Natural killer cell treated with Interleukin-12 subunit alpha and Interleukin-12 subunit beta and Interleukin-15 and Interleukin-18, amount 100 ng/mL, for 72 hours (primary cell): ENCODE measurements around the gene CADM2. TPM values are rescaled to one million over a fixed set of nuclear protein-coding genes. Genes with fewer than 3 reads are reported as not detected.
"Not testable (repeated sequence)": the region's sequence is repeated elsewhere in the genome, so short reads cannot be mapped to it uniquely, and the experiment has no call there.

Experiments used
- ATAC-seq, 2 donors: fragments of 150-1000 bp; cut with Tn5 transposase in 1 of 2; sonication (Bioruptor Pico), chemical (Tn5 transposase) in 1 of 2; 2 replicates each; pipeline ENCODE4 v1.10.0; 2021
- DNase-seq: peaks from one replicate; pipeline ENCODE4 v3.0.0; 2022; ENCODE audit warnings: low spot score
- H3K27ac Mint-ChIP-seq, 2 donors: 1 replicate in 1 of 2; 2 replicates in 1 of 2; pipeline ENCODE4 v1.8.0; 2022; ENCODE audit warnings: mixed read lengths in 2 of 2, mild to moderate bottlenecking in 1 of 2, moderate library complexity in 1 of 2
- H3K27me3 Mint-ChIP-seq, 2 donors: 1 replicate in 1 of 2; 2 replicates in 1 of 2; pipeline ENCODE4 v1.8.0; 2022; ENCODE audit warnings: mixed read lengths in 2 of 2
- H3K36me3 Mint-ChIP-seq: one replicate; pipeline ENCODE4 v1.8.0; 2022; ENCODE audit warnings: mixed read lengths
- H3K4me1 Mint-ChIP-seq, 2 donors: 1 replicate in 1 of 2; 2 replicates in 1 of 2; pipeline ENCODE4 v1.8.0; 2022; ENCODE audit warnings: low read depth in 2 of 2, mixed read lengths in 2 of 2, mild to moderate bottlenecking in 1 of 2
- H3K4me3 Mint-ChIP-seq: one replicate; pipeline ENCODE4 v1.8.0; 2022; ENCODE audit warnings: mixed read lengths
- H3K9me3 Mint-ChIP-seq: 2 replicates; pipeline ENCODE4 v1.8.0; 2022; ENCODE audit warnings: mixed read lengths
- total RNA-seq, 2 donors: library from RNA; stranded (reverse); gene quantifications; one replicate each; pipeline ENCODE4 v1.2.3, GENCODE V29; 2022

Gene CADM2
- total RNA-seq, 2 donors from 2014 or later: not detected

- H3K27ac Mint-ChIP-seq: no peak overlapping the region
- ATAC-seq: no peak
- no peaks in the 10 kb centered on the region for H3K4me1 Mint-ChIP-seq
- peaks cover 6% of the 10 kb centered on the region for H3K36me3 Mint-ChIP-seq
- DNase-seq: no peak
- H3K27me3 Mint-ChIP-seq: no peaks in the 10 kb centered on the region
- no peak overlapping the region for H3K4me3 Mint-ChIP-seq
- peaks cover 6% of the 10 kb centered on the region for H3K9me3 Mint-ChIP-seq
Measured at GRCh38 chr3:85074003-85074402, 115.2 kb downstream of the CADM2 start.

DNA sequence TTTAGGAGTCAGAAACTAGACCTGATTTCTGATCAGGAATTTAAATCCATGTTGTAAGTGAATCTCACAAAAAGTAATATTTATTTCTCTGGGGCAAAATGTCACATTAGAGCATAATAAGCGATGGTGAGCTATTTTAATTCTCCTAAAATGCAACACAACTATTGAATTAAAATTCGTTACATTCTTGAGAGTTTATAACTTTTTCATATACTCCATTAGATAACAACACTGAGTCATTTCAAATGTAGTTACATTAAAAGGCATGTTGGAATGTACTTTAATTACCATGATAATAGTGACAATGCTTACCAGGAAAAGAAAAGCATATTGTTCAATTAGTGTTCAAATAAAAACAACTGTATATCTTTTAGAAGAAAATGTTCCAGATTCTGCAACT lies 116.9 kb downstream of the CADM2 start:
- ATAC-seq (no peak), DNase-seq (no peak)
- Mint-ChIP-seq H3K36me3 (peaks cover 6% of the 10 kb centered on the region), H3K27me3 (no peaks in the 10 kb centered on the region), H3K27ac (no peak overlapping the region), H3K9me3 (peaks cover 6% of the 10 kb centered on the region), H3K4me1 (no peaks in the 10 kb centered on the region), H3K4me3 (no peak overlapping the region)

DNA sequence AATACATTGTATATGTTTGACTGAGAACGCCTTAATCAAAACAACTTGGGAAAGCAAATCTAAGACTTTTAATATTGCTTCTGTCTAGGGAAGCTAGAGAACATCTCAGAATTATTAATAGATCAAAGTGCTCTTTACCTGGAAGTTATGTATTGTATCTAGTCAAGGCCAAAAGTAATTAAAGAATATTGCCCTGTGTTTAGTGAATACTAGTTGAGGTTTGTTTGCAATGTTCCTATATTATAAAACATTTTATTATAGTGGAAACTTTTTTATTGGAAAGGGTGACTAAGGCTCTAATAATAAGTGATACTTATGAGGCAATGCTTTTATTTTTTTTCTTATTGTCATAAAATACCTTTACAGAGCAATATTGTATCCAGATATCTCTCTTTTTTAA lies 118.2 kb downstream of the CADM2 start:
- peaks cover 6% of the 10 kb centered on the region for H3K36me3 Mint-ChIP-seq
- H3K4me1 Mint-ChIP-seq: no peaks in the 10 kb centered on the region
- no peak for DNase-seq
- H3K4me3 Mint-ChIP-seq: no peak overlapping the region
- no peaks in the 10 kb centered on the region for H3K27me3 Mint-ChIP-seq
- peaks cover 8% of the 10 kb centered on the region for H3K9me3 Mint-ChIP-seq
- H3K27ac Mint-ChIP-seq: no peak overlapping the region
- ATAC-seq: no peak

- H3K27ac Mint-ChIP-seq: no peak overlapping the region
- ATAC-seq: no peak
- peaks cover 8% of the 10 kb centered on the region for H3K9me3 Mint-ChIP-seq
- H3K27me3 Mint-ChIP-seq: no peaks in the 10 kb centered on the region
- no peaks in the 10 kb centered on the region for H3K36me3 Mint-ChIP-seq
- H3K4me3 Mint-ChIP-seq: no peak overlapping the region
- no peaks in the 10 kb centered on the region for H3K4me1 Mint-ChIP-seq
- DNase-seq: no peak
Measured at GRCh38 chr3:85081191-85081906, 122.6 kb downstream of the CADM2 start.

DNA sequence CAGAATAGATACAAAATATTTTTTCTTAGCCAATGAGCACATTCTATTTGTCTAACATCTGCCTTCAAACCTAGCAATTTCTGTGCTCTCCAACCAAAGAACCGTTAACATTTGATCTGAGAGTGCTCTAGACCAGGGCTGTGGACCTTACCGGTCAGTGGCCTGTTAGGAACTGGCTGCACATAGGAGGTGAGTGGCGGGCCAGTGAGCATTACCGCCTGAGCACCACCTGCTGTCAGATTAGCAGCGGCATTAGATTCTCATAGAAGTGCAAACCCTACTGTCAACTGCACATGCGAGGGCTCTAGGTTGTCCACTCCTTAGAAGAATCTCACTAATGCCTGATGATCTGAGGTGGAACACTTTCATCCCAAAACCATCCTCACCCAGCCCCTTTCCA lies 131.7 kb downstream of the CADM2 start:
- no peak overlapping the region for H3K27ac Mint-ChIP-seq
- peaks cover 6% of the 10 kb centered on the region for H3K36me3 Mint-ChIP-seq
- H3K4me1 Mint-ChIP-seq: no peaks in the 10 kb centered on the region
- ATAC-seq (no peak), DNase-seq (no peak)
- peaks cover 10% of the 10 kb centered on the region for H3K9me3 Mint-ChIP-seq
- no peaks in the 10 kb centered on the region for H3K27me3 Mint-ChIP-seq
- H3K4me3 Mint-ChIP-seq: no peak overlapping the region

- no peak overlapping the region for H3K4me3 Mint-ChIP-seq
- no peaks in the 10 kb centered on the region for H3K27me3 Mint-ChIP-seq
- H3K4me1 Mint-ChIP-seq: no peaks in the 10 kb centered on the region
- DNase-seq (no peak), ATAC-seq (no peak)
- no peak overlapping the region for H3K27ac Mint-ChIP-seq
- H3K9me3 Mint-ChIP-seq: peaks cover 8% of the 10 kb centered on the region
- H3K36me3 Mint-ChIP-seq: no peaks in the 10 kb centered on the region
Measured at GRCh38 chr3:85100316-85100715, 141.5 kb downstream of the CADM2 start.

DNA sequence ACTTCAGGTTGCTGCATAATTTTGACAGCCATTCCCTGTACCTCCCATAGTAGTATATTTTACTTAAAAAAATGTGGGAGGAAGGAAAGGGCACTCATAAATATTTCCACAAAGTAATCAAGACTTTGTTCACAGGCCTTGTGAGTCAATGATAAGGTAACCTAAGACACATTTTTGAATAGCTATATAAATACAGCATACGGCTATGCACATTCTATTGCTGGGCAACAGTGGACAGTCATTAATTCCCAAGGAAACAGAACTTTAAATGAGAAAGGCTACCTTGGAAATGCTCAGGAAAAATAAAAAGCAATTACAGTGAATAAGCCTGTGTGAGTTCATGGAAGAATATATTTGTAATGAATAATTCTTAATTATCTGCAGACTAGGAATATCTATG lies 144.0 kb downstream of the CADM2 start:
- Mint-ChIP-seq H3K9me3 (peaks cover 16% of the 10 kb centered on the region), H3K4me1 (no peaks in the 10 kb centered on the region), H3K27me3 (no peaks in the 10 kb centered on the region), H3K27ac (no peak overlapping the region), H3K36me3 (no peaks in the 10 kb centered on the region), H3K4me3 (no peak overlapping the region)
- DNase-seq (no peak), ATAC-seq (no peak)

DNA sequence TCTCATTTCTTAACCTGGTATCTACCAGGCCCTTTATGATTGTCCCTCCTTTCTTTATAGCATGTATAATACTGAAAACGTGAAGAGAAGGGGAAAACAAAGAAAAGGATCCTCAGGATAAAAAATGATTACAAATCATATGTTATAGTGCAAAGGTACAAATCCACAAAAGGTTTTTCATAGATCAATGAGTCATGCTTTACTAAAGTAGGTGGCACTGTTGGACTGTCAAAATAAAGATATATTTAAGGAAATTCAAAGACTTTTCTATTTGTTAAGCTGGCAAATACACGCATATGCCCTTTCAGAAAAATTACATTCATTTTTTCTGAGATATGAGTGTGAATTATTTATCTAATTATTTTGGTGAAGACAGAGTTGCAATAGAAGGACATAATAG lies 151.6 kb downstream of the CADM2 start:
- no peak overlapping the region for H3K4me3 Mint-ChIP-seq

GRCh38 chr3:85120879-85121278 lies 162.1 kb downstream of the CADM2 start:
- H3K4me1 Mint-ChIP-seq: no peaks in the 10 kb centered on the region
- no peak for ATAC-seq
- no peak for DNase-seq
- no peak overlapping the region for H3K4me3 Mint-ChIP-seq
- H3K27me3 Mint-ChIP-seq: no peaks in the 10 kb centered on the region
- H3K9me3 Mint-ChIP-seq: peaks cover 20% of the 10 kb centered on the region
- H3K27ac Mint-ChIP-seq: no peak overlapping the region
- H3K36me3 Mint-ChIP-seq: peaks cover 4% of the 10 kb centered on the region

More for the DNA sequence above, 151.6 kb downstream of the CADM2 start:
- DNase-seq (no peak), ATAC-seq (no peak)
- no peak overlapping the region for H3K27ac Mint-ChIP-seq
- H3K9me3 Mint-ChIP-seq: peaks cover 26% of the 10 kb centered on the region
- H3K36me3 Mint-ChIP-seq: peaks cover 5% of the 10 kb centered on the region
- H3K27me3 Mint-ChIP-seq: no peaks in the 10 kb centered on the region
- no peaks in the 10 kb centered on the region for H3K4me1 Mint-ChIP-seq

GRCh38 chr3:85132864-85133263 lies 174.1 kb downstream of the CADM2 start:
- not testable (repeated sequence) for H3K4me3 Mint-ChIP-seq, H3K27me3 Mint-ChIP-seq, H3K9me3 Mint-ChIP-seq, ATAC-seq, H3K27ac Mint-ChIP-seq, H3K36me3 Mint-ChIP-seq, H3K4me1 Mint-ChIP-seq, DNase-seq

GRCh38 chr3:85133691-85134420 lies 175.1 kb downstream of the CADM2 start:
- not testable (repeated sequence) for H3K27me3 Mint-ChIP-seq, H3K4me3 Mint-ChIP-seq, DNase-seq, H3K9me3 Mint-ChIP-seq, H3K27ac Mint-ChIP-seq, H3K36me3 Mint-ChIP-seq, ATAC-seq, H3K4me1 Mint-ChIP-seq

DNA sequence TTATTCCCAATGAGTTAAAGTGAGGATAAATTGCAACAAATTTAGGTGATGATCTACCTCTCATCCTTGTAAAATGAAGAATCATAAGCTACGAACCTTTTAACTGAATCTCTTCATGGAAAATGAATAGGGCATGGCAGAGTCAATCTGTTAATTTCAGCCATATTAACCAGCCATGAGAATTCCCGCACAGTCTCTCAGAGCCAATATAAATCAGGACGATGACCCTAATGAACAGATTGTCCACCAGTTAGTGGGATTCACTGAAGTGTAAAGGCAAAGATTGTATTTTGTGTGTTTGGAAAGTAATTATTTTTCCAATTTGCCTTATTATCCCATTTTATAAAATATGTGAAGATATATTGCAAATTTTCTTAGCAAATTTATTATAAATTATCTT lies 183.8 kb downstream of the CADM2 start:
- Mint-ChIP-seq H3K27me3 (no peaks in the 10 kb centered on the region), H3K9me3 (peaks cover 11% of the 10 kb centered on the region), H3K27ac (no peak overlapping the region), H3K4me1 (no peaks in the 10 kb centered on the region), H3K36me3 (peaks cover 6% of the 10 kb centered on the region), H3K4me3 (no peak overlapping the region)
- no peak for DNase-seq
- ATAC-seq: no peak

GRCh38 chr3:85148036-85148435 lies 189.2 kb downstream of the CADM2 start:
- Mint-ChIP-seq H3K9me3 (peaks cover 16% of the 10 kb centered on the region), H3K27me3 (no peaks in the 10 kb centered on the region), H3K4me3 (no peak overlapping the region), H3K27ac (no peak overlapping the region), H3K4me1 (no peaks in the 10 kb centered on the region), H3K36me3 (peaks cover 6% of the 10 kb centered on the region)
- ATAC-seq (no peak), DNase-seq (no peak)

DNA sequence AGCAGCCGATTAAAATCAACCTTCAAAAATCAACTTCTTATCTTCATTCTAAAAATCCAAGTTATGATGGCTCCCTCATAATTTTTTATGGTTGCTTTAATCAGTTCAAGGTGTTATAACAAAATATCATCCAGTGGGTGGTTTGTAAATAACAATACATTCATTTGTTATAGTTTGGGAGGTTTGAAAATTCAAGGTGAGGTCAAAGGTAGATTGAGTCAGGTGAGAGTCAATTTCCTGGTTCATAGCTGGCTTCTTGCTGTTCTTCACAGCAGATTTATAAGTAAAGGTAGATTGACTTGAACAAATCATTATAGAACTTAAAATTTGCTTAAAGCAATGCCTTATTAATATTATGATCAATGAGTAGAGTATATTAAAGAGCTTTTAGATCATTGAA lies 192.8 kb downstream of the CADM2 start:
- no peak overlapping the region for H3K4me3 Mint-ChIP-seq
- DNase-seq: no peak
- H3K36me3 Mint-ChIP-seq: peaks cover 15% of the 10 kb centered on the region
- no peak overlapping the region for H3K27ac Mint-ChIP-seq
- no peaks in the 10 kb centered on the region for H3K4me1 Mint-ChIP-seq
- peaks cover 20% of the 10 kb centered on the region for H3K9me3 Mint-ChIP-seq
- no peak for ATAC-seq
- no peaks in the 10 kb centered on the region for H3K27me3 Mint-ChIP-seq
